Thoracic aorta (tissue), 2 donors: ENCODE data around the gene DMD. TPM values are rescaled to one million over a fixed set of nuclear protein-coding genes. Genes with fewer than 3 reads are reported as not detected.

ENCODE experiments used
- ATAC-seq: fragments of 150-250 bp; one replicate; pipeline ENCODE4 v1.8.0; 2017; ENCODE audit warnings: low read depth; ENCODE audit not compliant: insufficient number of reproducible peaks, low FRiP score
- DNase-seq: peaks from one replicate; pipeline ENCODE4 v3.0.0-alpha.2; 2020; ENCODE audit warnings: low spot score
- H3K27ac ChIP-seq, 2 donors: fragments of 200-600 bp; sonication (generic); 1 replicate in 1 of 2; 2 replicates in 1 of 2; pipeline ENCODE4 v1.5.1; 2016; ENCODE audit warnings: mild to moderate bottlenecking in 2 of 2, moderate library complexity in 2 of 2
- H3K27me3 ChIP-seq: fragments of 200-600 bp; sonication (generic); replicated peaks from 2 replicates; pipeline ENCODE4 v1.6.0; 2016; ENCODE audit warnings: mild to moderate bottlenecking; ENCODE audit not compliant: insufficient read depth
- H3K36me3 ChIP-seq: fragments of 200-600 bp; sonication (generic); one replicate; pipeline ENCODE4 v1.5.1; 2016
- H3K4me1 ChIP-seq, 2 donors: fragments of 200-600 bp; sonication (generic); 1 replicate in 1 of 2; 2 replicates in 1 of 2; pipeline versions ENCODE4 v1.5.1 to v1.6.0; 2016; ENCODE audit warnings: low read depth in 2 of 2, mild to moderate bottlenecking in 1 of 2; ENCODE audit not compliant: control insufficient read depth in 1 of 2
- H3K4me3 ChIP-seq: fragments of 200-600 bp; sonication (generic); 2 replicates; pipeline ENCODE4 v1.5.1; 2016; ENCODE audit warnings: mild to moderate bottlenecking
- H3K9me3 ChIP-seq: fragments of 200-600 bp; sonication (generic); 2 replicates; pipeline ENCODE4 v1.5.1; 2016
- CTCF ChIP-seq: fragments of 200-600 bp; sonication (generic); IDR thresholded peaks from one replicate; pipeline ENCODE4 v1.5.1; 2019; ENCODE audit warnings: antibody characterized with exemption
- total RNA-seq, 2 donors: library from RNA; depleted of rRNA; stranded (reverse); fragments of >200 nt; gene quantifications; one replicate each; pipeline versions ENCODE4 v1.1.0 to v1.2.3, GENCODE V29; 2016

The DMD gene
- total RNA-seq, 2 donors from 2014 or later, result 224 to 233 TPM

GRCh38 chrX:31280580-31280979 lies 1930.8 kb downstream of the DMD start:
- H3K36me3 ChIP-seq, result no peaks in the 10 kb centered on the region
- H3K4me1 ChIP-seq, result no peaks in the 10 kb centered on the region
- no peaks in the 10 kb centered on the region for H3K27me3 ChIP-seq
- no peak overlapping the region for H3K4me3 ChIP-seq
- no peak for ATAC-seq
- H3K9me3 ChIP-seq, result no peaks in the 10 kb centered on the region
- TF ChIP-seq CTCF, result no peak
- DNase-seq, result no peak
- H3K27ac ChIP-seq, result no peak overlapping the region

- no peaks in the 10 kb centered on the region for H3K9me3 ChIP-seq
- H3K27ac ChIP-seq, result no peak overlapping the region
- no peaks in the 10 kb centered on the region for H3K27me3 ChIP-seq
- ATAC-seq (no peak), DNase-seq (no peak)
- H3K4me3 ChIP-seq, result no peak overlapping the region
- H3K4me1 ChIP-seq, result no peaks in the 10 kb centered on the region
- TF ChIP-seq CTCF, result no peak
- no peaks in the 10 kb centered on the region for H3K36me3 ChIP-seq
Measured at GRCh38 chrX:31279359-31279758, 1932.0 kb downstream of the DMD start.

GRCh38 chrX:31272472-31272775 lies 1938.9 kb downstream of the DMD start:
- H3K4me3 ChIP-seq, result no peak overlapping the region
- ATAC-seq (no peak), DNase-seq (no peak)
- H3K36me3 ChIP-seq, result no peaks in the 10 kb centered on the region
- no peak for TF ChIP-seq CTCF
- no peaks in the 10 kb centered on the region for H3K4me1 ChIP-seq
- no peaks in the 10 kb centered on the region for H3K27me3 ChIP-seq
- H3K9me3 ChIP-seq, result no peaks in the 10 kb centered on the region
- no peak overlapping the region for H3K27ac ChIP-seq

GRCh38 chrX:31271615-31272471 lies 1939.5 kb downstream of the DMD start:
- no peak for TF ChIP-seq CTCF
- ATAC-seq (no peak), DNase-seq (no peak)
- Histone ChIP-seq H3K4me1 (no peaks in the 10 kb centered on the region), H3K27ac (no peak overlapping the region), H3K9me3 (no peaks in the 10 kb centered on the region), H3K4me3 (no peak overlapping the region), H3K27me3 (no peaks in the 10 kb centered on the region), H3K36me3 (no peaks in the 10 kb centered on the region)

- no peaks in the 10 kb centered on the region for H3K36me3 ChIP-seq
- no peak overlapping the region for H3K4me3 ChIP-seq
- no peaks in the 10 kb centered on the region for H3K27me3 ChIP-seq
- no peak for TF ChIP-seq CTCF
- no peaks in the 10 kb centered on the region for H3K9me3 ChIP-seq
- no peaks in the 10 kb centered on the region for H3K4me1 ChIP-seq
- ATAC-seq (no peak), DNase-seq (no peak)
- H3K27ac ChIP-seq, result no peak overlapping the region
Measured at GRCh38 chrX:31269914-31270313, 1941.4 kb downstream of the DMD start.
